PC-3 (cell line): ENCODE data around the gene YIF1A. TPM values are rescaled to one million over a fixed set of nuclear protein-coding genes. Genes with fewer than 3 reads are reported as not detected.

Experiments used
- ATAC-seq: fragments of 200-7000 bp; cut with Tn5 transposase; 2 replicates; pipeline ENCODE4 v1.9.1; 2020; ENCODE audit warnings: mild to moderate bottlenecking, moderate library complexity
- BruUV-seq: library from RNA; stranded (reverse); fragments of 400-500 nt; replicated peaks from 2 replicates; lab custom pipeline; 2021; lab: Mats Ljungman, UMichigan
- CTCF ChIA-PET: fragments of 300-600 bp; sonication (Branson Sonifier 250); formaldehyde crosslinking; loops from one replicate; lab custom pipeline; 2022; ENCODE audit warnings: antibody characterized with exemption; lab: Charles Lee
- POLR2A ChIA-PET: fragments of 300-600 bp; sonication (Branson Sonifier 250); formaldehyde crosslinking; loops from one replicate; lab custom pipeline; 2022; ENCODE audit warnings: antibody characterized with exemption; ENCODE audit not compliant: unreplicated experiment; lab: Charles Lee
- DNase-seq: peaks from one replicate; pipeline ENCODE4 v3.0.0-alpha.2; 2015
- H2AFZ ChIP-seq: fragments of 300-600 bp; sonication (generic); 2 replicates; pipeline ENCODE4 v1.6.0; 2016; ENCODE audit warnings: antibody characterized with exemption, low read length
- H3F3A ChIP-seq: fragments of 300-600 bp; sonication (generic); one replicate; pipeline ENCODE4 v1.6.0; 2017; ENCODE audit warnings: antibody characterized with exemption, low read length, control low read depth, mild to moderate bottlenecking; ENCODE audit not compliant: unreplicated experiment
- H3K27ac ChIP-seq: fragments of 300-600 bp; sonication (generic); 2 replicates; pipeline ENCODE4 v1.5.1; 2016; ENCODE audit warnings: mild to moderate bottlenecking, low read length
- H3K27me3 ChIP-seq: fragments of 300-600 bp; sonication (generic); 2 replicates; pipeline ENCODE4 v1.6.1; 2016; ENCODE audit warnings: low read length, mixed read lengths
- H3K36me3 ChIP-seq: fragments of 300-600 bp; sonication (generic); 2 replicates; pipeline ENCODE4 v1.6.1; 2016; ENCODE audit warnings: low read depth, mixed run types, low read length, mixed read lengths
- H3K4me1 ChIP-seq: fragments of 300-600 bp; sonication (generic); 2 replicates; pipeline ENCODE4 v1.5.1; 2016; ENCODE audit warnings: low read length; ENCODE audit not compliant: insufficient read depth
- H3K4me2 ChIP-seq: fragments of 300-600 bp; sonication (generic); 2 replicates; pipeline ENCODE4 v1.6.0; 2016; ENCODE audit warnings: low read length
- H3K4me3 ChIP-seq: fragments of 300-600 bp; sonication (generic); 2 replicates; pipeline ENCODE4 v1.5.1; 2016; ENCODE audit warnings: mild to moderate bottlenecking, low read length, mixed read lengths
- H3K79me2 ChIP-seq: fragments of 300-600 bp; sonication (generic); 2 replicates; pipeline ENCODE4 v1.6.1; 2017; ENCODE audit warnings: low read length, mixed read lengths
- H3K9ac ChIP-seq: fragments of 300-600 bp; sonication (generic); 2 replicates; pipeline ENCODE4 v1.6.0; 2016; ENCODE audit warnings: mild to moderate bottlenecking, low read length
- H3K9me2 ChIP-seq: fragments of 300-600 bp; sonication (generic); replicated peaks from 2 replicates; pipeline ENCODE4 v1.6.1; 2016; ENCODE audit warnings: mixed run types, low read length, mixed read lengths
- H3K9me3 ChIP-seq: fragments of 300-600 bp; sonication (generic); 2 replicates; pipeline ENCODE4 v1.6.1; 2016; ENCODE audit warnings: low read length, mixed read lengths
- H4K20me1 ChIP-seq: fragments of 300-600 bp; sonication (generic); 2 replicates; pipeline ENCODE4 v1.6.1; 2016; ENCODE audit warnings: low read length, mixed read lengths
- EZH2 ChIP-seq: fragments of 300-600 bp; sonication (generic); IDR thresholded peaks from one replicate; pipeline ENCODE4 v1.6.1; 2017; ENCODE audit warnings: antibody characterized with exemption, mild to moderate bottlenecking, low read length; ENCODE audit not compliant: unreplicated experiment
- EZH2phosphoT487 ChIP-seq: fragments of 300-600 bp; sonication (generic); IDR thresholded peaks from 2 replicates; pipeline ENCODE4 v1.6.1; 2018; ENCODE audit warnings: mild to moderate bottlenecking, antibody characterized with exemption, low read length, borderline replicate concordance
- intact Hi-C: fragments of 100-400 bp; cut with micrococcal nuclease; formaldehyde crosslinking; loops from 2 replicates; pipeline ENCODE4 v1.9.0; 2023
- total RNA-seq: library from RNA; depleted of rRNA; stranded (reverse); fragments of >200 nt; gene quantifications from 2 replicates; pipeline ENCODE4 v1.2.3, GENCODE V29; 2014
- TF ChIP-seq, protein P1 (sequence below): fragments of 300-600 bp; sonication (generic); conservative IDR thresholded peaks from 2 replicates; pipeline ENCODE4 v1.5.1; 2017; ENCODE audit warnings: antibody characterized with exemption, low read depth, mild to moderate bottlenecking, low read length

The YIF1A gene
- total RNA-seq, 1 experiment from 2014 or later, result 236 TPM

GRCh38 chr11:66334605-66335442, 45.9 kb upstream of the YIF1A start:
- no peaks in the 10 kb centered on the region for H3K9me3 ChIP-seq
- H3K4me2 ChIP-seq, result peak overlapping the region; percentile 96
- ATAC-seq (no peak), DNase-seq (no peak)
- peaks cover 7% of the 10 kb centered on the region for H3F3A ChIP-seq
- POLR2A ChIA-PET, result interaction anchor here (0.7 to 1.9 kb wide), 3 partner anchors 8 to 22 kb away, joined by 3 to 16 read pairs (median 3); no protein-coding TSS in a partner anchor
- no TSS peak for BruUV-seq
- peaks cover 17% of the 10 kb centered on the region for H3K79me2 ChIP-seq
- H3K27ac ChIP-seq, result peak overlapping the region; percentile 96
- H3K4me3 ChIP-seq, result peak overlapping the region; percentile 81
- intact Hi-C loops, result no loop called here
- H3K9ac ChIP-seq, result peak overlapping the region; percentile 96
- peaks cover 31% of the 10 kb centered on the region for H3K4me1 ChIP-seq
- H2AFZ ChIP-seq, result no peak overlapping the region
- no peak for TF ChIP-seq EZH2
- no peak for TF ChIP-seq EZH2phosphoT487
- TF ChIP-seq, protein P1, sequence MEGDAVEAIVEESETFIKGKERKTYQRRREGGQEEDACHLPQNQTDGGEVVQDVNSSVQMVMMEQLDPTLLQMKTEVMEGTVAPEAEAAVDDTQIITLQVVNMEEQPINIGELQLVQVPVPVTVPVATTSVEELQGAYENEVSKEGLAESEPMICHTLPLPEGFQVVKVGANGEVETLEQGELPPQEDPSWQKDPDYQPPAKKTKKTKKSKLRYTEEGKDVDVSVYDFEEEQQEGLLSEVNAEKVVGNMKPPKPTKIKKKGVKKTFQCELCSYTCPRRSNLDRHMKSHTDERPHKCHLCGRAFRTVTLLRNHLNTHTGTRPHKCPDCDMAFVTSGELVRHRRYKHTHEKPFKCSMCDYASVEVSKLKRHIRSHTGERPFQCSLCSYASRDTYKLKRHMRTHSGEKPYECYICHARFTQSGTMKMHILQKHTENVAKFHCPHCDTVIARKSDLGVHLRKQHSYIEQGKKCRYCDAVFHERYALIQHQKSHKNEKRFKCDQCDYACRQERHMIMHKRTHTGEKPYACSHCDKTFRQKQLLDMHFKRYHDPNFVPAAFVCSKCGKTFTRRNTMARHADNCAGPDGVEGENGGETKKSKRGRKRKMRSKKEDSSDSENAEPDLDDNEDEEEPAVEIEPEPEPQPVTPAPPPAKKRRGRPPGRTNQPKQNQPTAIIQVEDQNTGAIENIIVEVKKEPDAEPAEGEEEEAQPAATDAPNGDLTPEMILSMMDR, result no peak
- H3K9me2 ChIP-seq, result no peaks in the 10 kb centered on the region
- H4K20me1 ChIP-seq, result no peaks in the 10 kb centered on the region
- no peaks in the 10 kb centered on the region for H3K27me3 ChIP-seq
- CTCF ChIA-PET, result interaction anchor here (1.1 to 2.6 kb wide), 4 partner anchors 23 to 77 kb away, joined by 3 to 21 read pairs (median 8); partner anchors contain the start of gene YIF1A
- H3K36me3 ChIP-seq, result peaks cover 22% of the 10 kb centered on the region; the same call in 1 of the 2 replicates

GRCh38 chr11:66333896-66334604, 45.1 kb upstream of the YIF1A start:
- Histone ChIP-seq H4K20me1 (no peaks in the 10 kb centered on the region), H3K27ac (no peak overlapping the region), H3K9ac (no peak overlapping the region), H3K79me2 (peaks cover 17% of the 10 kb centered on the region), H3K9me3 (no peaks in the 10 kb centered on the region), H3K4me1 (peaks cover 31% of the 10 kb centered on the region), H3K4me3 (no peak overlapping the region), H3F3A (peaks cover 7% of the 10 kb centered on the region), H3K4me2 (no peak overlapping the region), H3K27me3 (no peaks in the 10 kb centered on the region), H3K36me3 (peaks cover 22% of the 10 kb centered on the region; the same call in 1 of the 2 replicates), H2AFZ (no peak overlapping the region), H3K9me2 (no peaks in the 10 kb centered on the region)
- no peak for ATAC-seq
- DNase-seq, result no peak
- TF ChIP-seq, protein P1, result no peak
- no peak for TF ChIP-seq EZH2
- TF ChIP-seq EZH2phosphoT487, result no peak
- BruUV-seq, result no TSS peak
- ChIA-PET POLR2A (no interaction called here), CTCF (interaction anchor here (2.6 kb wide), 1 partner anchor 22 kb away, joined by 21 read pairs; no protein-coding TSS in a partner anchor)
- intact Hi-C loops, result no loop called here
